G401 (cell line): ENCODE measurements around the gene LHX4. TPM values are rescaled to one million over a fixed set of nuclear protein-coding genes. Genes with fewer than 3 reads are reported as not detected.

Experiments
- DNase-seq: peaks from one replicate; pipeline ENCODE4 v3.0.0-alpha.2; 2015; ENCODE audit warnings: low spot score
- in situ Hi-C: cut with HindIII; loops from 2 replicates; pipeline ENCODE4 v1.10.0; 2016; ENCODE audit warnings: low sequenced_read_pairs, mixed read lengths
- total RNA-seq: library from RNA; depleted of rRNA; stranded (reverse); fragments of >200 nt; shearing (Covaris generic); gene quantifications from 2 replicates; pipeline ENCODE4 v1.2.3, GENCODE V29; 2014

LHX4 gene
- total RNA-seq, 1 experiment from 2014 or later, result not detected

DNA sequence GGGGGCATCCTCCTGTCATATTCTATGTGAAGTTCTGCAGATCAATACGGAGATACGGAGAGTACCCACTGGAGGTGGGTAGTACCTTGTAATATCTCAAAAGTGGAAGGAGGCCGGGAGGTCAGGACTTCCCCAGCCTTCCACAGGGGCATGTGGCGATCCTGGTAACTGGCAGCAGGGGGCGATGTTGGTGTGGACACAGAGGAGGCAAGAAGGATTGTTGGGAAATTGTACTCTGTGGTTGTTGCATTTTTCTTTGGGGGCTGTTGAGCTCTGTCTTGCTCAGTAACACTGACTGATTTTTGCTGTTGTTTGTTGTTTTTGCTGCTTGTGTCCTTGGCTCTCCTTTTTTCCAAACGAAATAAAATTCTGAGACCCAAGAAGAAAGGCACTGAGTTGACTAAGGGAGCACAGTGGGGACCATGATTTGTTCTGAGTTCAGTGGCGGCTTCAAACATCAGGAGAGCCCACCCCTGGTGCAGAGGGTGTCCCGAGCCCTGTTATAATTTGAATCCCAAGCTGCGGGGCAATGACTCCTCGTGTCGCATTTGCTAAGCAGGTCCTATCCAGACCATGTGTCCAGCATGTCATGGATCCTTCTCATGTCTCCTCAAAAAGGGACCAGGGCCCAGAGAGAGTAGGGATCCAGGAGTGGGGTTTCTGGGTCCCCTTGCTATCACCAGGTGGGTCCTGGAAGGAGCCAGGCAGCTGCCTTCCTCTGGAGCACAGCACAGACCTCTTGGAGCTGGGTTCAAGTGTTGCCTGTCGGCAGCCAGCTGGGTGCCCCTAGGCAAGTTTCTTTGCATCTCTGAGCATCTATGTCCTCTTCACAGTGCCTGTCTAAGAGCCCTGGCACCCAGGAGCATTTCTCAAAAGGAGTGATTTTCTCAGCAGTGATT is 22.8 kb downstream of the LHX4 start:
- in situ Hi-C loops, result no loop called here
- DNase-seq, result no peak

- in situ Hi-C loops, result no loop called here
- no peak for DNase-seq
Measured at GRCh38 chr1:180253585-180254495, 23.8 kb downstream of the LHX4 start.

DNA sequence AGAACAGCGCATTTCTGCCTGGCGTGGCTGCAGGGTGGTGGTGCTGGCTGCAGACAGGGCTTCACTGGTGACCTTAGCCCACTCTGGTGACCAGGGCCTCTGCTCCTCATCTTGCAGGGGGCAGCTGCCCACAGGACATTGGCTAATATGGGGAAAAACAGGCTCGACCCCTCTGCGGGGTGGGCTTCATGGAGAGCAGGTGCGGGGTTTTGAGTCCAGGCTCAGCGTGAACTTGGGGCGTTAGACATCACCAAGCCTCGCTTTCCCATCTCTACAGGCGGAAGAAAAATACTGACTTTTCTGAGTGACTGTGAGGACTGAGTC is 24.4 kb downstream of the LHX4 start:
- in situ Hi-C loops, result no loop called here
- DNase-seq, result no peak

DNA sequence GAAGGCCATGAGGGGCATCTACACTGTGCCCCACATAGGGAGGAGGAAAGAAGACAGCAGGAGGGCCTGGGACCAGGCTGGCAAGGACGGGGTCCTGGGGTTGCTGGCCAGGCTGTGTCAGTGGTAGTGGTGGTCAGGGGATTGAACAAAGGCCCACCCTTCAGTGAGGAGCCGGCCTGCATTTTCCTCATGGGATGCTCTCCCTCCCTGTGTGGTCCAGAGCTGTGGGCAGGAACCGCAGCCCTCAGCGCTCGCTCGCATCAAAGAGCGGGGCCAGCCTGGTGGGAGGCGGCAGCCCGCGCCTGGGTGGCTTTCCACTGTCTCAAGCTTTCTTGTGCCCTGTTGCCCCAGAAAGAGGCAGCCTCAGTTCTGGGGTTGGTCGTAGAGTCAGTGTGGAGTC is 24.8 kb downstream of the LHX4 start:
- in situ Hi-C loops, result no loop called here
- DNase-seq, result no peak

DNA sequence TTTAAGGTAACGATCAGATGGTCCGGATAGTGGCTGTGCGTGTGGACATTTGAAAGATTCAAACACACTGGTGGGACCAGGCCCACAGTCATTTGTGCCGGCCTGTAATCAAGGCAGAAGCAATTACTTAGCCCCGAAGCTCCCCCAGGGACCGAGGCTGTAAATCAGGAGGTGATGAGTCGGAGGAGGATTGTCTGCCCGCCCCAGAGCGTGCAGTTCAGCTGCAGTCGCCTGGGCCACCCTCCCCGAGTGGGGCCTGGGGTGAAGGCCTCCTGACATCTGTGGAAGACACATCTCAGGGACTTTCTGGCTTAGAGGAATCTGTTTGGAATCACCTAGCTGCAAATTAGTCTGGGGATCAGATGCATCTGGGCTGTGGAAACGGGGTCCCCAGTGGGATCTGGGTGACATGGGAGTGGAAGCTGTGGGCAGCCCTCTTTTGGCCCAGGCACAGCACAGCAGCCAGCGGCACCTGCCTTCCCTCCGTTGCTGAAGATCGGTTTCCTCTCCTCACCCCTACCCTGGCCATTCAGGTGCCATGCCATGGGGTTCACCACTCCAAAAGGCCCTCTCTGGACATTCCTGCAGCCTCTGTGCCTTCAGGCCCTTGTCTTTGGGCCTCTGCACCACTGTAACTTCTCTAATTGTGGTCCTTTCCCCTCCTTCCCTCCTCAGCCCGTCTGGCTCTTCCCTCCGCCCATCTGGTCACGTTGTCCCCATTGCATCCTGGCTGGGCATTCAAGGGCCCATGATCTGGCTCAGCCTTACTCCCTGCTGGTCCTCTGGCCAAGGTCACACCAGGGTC is 25.7 kb downstream of the LHX4 start:
- DNase-seq, result no peak
- in situ Hi-C loops, result no loop called here

DNA sequence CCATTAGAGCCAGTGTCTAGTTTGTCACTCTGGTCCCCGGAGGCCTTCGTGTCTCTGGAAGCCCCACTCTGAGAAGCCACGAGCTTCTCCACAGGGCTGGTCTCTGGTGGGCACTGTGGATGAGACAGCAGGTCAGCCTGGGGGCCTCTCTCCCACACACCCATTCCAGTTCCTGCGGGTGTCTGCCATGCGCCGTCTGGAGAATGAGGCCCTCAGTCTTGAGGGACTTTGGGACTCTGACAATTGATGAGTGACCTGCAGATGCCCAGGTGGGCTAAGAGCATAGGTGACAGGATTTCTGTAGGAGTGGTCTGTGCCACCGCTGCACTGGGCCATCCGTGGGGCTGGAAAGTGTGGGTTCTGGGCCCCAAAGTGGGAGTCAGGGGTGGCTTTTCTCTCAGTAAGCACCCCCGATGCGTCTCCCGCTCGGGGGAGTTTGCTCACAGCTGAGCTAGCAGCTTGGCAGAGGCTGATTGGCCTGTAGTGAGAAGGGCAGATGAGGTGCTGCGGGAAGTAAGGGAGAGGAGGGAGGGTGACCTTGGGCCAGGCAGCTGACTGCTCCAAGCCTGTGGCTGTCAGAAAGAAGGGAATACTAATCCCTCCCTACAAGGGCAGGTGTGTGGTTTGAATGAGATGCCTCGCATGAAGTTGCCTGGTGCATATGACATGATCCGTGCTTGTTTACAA is 26.4 kb downstream of the LHX4 start:
- DNase-seq, result no peak
- in situ Hi-C loops, result no loop called here

- no peak for DNase-seq
- in situ Hi-C loops, result no loop called here
Measured at GRCh38 chr1:180257028-180257386, 26.9 kb downstream of the LHX4 start.

DNA sequence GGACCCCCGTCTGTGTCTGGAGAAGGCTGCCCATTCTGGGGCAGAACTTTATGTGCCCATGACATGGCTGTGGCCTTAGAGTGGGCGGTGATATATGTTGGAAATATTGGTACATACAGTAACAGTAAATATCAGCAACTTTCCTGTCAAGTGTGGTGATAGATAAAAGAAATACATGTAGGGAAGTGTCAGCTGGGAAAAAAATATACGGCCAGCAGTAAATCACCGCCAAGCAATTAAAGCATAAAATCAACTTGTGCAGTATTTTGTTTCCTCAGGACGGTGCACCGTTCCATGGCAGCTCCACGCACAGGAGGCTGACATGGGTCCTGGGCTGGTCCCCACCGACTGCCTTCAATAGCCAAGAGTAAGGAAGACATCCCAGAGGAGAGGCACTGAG is 27.4 kb downstream of the LHX4 start:
- in situ Hi-C loops, result no loop called here
- no peak for DNase-seq

DNA sequence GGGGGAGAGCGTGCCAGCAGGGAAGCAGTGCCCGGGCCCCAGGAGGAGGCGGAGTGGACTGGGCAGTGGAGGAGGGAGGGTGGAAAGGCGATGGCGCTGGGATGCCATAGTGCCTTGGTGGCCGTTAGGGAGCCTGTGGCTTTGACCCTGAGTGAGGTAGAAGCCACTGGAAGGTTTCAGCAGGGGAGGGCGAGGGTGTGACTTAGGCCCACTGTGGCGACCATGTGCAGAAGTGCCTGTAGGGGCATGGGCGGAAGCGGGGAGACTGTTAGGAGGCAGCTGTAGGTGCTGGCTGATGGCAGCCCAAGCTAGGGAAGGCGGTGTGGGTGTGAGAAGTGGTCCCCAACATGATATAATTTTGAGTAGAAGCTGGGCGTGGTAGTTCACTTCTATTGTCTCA is 28.2 kb downstream of the LHX4 start:
- no peak for DNase-seq
- in situ Hi-C loops, result no loop called here

DNA sequence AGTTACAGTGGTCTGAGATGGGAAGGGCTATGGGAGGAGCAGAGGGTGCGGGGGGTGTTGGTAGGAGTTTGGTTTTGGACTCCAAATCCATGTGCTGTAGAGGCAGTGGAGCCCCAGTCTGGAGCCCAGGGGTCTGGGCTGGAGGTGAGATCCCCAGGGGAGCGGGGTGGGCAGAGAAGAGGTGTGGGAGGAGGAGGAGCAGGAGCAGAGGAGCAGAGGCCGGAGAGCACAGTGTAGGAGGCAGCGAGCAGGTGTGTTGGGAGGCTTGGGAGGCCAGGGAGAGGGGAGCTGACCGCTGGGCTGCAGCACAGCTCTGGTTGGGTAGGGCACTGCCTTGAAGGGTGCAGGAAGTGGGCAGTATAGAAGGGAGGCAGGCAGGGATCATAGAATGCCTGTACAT is 28.9 kb downstream of the LHX4 start:
- in situ Hi-C loops, result no loop called here
- no peak for DNase-seq

DNA sequence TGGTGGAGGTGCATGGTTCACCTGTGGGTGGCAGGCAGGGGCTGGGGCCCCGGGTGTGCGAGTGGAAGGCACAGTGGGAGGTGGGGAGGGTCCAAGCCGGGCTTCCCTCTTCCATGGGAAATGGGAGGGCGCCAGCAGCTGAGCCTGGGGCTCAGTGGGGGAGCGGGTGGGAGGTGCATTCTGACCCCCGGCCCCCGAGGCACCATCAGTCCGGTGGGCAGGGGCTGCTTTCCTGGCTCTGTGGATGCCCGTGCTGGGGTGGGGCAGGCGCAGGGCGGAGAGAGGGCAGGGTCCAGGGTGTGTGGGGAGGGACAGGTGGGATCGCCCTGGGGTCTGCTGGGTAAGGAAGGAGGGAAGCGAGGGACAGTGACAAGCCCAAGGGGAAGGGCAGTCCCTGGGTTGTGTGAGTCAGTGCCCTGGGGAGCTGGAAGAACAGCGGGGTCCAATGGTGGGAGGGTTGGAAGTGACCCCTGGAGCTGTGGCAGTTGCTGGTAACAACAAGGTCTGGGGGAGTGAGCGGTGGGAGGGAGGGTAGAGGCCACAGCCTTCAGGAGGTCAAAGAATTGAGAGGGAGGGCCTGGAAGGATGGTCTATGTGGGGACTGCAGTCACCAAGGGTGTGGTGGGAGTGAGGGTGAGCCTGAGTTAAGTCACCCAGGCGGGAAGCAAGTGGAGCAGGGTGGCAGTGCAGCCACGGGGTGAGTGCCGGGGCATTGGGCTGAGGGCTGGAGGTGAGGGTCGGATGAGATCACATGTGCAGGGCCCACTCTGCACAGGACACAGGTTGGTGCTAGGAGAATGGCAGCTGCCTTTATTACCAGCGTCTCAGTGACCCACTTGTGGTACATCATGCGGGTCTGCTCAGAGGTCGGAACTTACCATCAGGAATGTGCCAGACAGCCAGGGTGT is 29.6 kb downstream of the LHX4 start:
- in situ Hi-C loops, result no loop called here
- DNase-seq, result no peak

DNA sequence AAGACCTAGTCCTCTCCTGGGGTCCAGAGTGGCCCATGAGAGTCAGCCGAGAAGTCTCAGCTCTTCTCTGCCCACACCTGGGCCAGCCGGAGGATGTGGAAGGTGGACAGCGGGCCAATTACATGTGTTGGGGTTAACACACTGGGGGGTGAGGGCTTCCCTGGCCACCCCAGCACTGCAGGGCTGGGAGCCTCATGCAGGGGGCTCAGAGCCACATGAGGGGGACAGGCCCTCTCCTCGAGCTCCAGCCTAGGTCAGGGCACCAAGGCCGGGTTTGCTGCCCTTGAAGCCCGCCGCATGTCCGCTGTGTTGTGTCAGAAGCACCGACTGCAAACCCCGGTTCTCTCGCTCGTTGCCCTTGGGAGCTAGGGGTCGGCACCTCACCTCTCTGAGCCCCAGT is 30.5 kb downstream of the LHX4 start:
- no peak for DNase-seq

DNA sequence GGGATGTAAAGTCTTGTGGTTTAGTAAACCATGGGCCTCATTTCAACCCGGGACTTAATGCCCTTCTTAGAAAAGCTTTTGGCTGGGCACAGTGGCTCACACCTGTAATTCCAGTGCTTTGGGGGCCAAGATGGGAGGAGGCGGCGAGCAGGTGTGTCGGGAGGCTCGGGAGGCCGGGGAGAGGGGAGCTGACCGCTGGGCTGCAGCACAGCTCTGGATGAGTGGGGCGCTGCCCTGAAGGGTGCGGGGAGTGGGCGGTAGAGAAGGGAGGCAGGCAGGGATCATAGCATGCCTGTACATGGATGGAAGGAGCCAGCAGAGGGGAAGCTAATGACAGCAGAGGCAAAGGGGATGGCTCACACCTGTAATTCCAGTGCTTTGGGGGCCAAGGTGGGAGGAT is 31.0 kb downstream of the LHX4 start:
- DNase-seq, result no peak
- in situ Hi-C loops, result no loop called here

More for the DNA sequence above, 30.5 kb downstream of the LHX4 start:
- in situ Hi-C loops, result no loop called here

GRCh38 chr1:180261524-180262155 is 31.6 kb downstream of the LHX4 start:
- DNase-seq, result no peak
- in situ Hi-C loops, result no loop called here

DNA sequence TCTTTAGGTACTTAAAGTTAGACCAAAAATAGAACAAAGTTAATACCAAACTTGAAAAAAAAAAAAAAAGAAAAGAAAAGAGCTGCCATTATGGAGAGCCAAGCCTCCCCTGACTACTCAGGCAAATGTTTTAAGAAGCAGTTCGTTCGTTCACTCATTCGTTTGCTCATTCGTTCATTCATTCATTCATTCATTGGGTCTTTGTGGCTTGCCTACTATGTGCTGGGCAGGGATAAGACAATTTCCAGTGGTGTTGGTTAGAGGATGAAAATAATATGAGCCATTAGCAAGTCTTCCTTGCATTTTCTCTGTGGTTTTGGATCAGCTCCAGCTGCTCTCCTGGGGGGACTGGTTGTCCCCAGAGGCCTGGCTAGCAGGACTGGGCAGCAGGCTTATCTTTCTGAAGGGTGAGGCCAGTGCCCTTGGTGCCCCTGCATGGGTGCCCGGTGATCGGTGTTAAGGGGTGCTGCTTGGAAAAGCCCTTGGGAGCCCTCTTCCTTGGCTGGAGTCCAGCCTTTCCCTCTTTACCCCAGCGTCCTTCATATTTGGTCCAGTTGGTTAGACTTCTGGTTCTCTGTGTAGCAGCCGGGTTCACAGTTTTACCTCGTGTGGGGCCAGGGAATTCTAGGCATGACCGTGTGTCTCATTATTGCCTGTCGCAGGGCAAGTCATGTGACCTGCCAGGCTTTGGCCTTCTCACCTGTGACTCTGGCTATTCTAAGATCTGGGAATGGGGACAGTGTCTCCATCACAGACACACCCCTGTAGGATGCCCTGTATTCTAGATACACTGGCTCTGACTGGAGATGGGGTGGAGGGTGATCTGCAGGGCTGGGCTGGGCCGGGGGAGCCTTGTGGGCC is 32.8 kb downstream of the LHX4 start:
- in situ Hi-C loops, result no loop called here
- no peak for DNase-seq

DNA sequence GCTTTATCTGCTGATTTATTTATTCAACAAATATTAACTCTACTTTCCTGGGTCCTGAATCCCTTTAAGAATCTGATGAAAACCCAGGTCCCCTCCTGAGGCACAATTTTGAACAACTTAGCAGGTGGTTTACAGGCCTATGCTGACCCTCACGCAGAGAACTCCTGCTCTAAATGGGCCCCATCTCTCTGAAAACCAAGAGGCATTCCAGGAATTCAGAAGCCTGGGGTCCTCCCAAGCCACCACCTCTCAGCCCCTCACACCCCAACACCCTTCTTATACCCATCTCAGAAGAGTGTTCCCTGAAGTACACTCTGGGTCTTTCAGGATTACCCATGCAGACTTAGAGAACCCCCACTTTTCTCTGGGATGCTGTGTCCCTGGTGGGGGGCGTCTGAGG is 34.5 kb downstream of the LHX4 start:
- in situ Hi-C loops, result no loop called here
- DNase-seq, result no peak

- DNase-seq, result no peak
- in situ Hi-C loops, result no loop called here
Measured at GRCh38 chr1:180265201-180265600, 35.1 kb downstream of the LHX4 start.
